Inferior parietal cortex (tissue), 1 donor: ENCODE results near the gene POTEJ.
"Not testable (repeated sequence)": the region's sequence is repeated elsewhere in the genome, so short reads cannot be mapped to it uniquely, and the experiment has no call there.

Experiments
- DNase-seq: peaks from one replicate; pipeline ENCODE4 v3.0.0-alpha.2; 2016; ENCODE audit errors: extremely low spot score

The POTEJ gene

GRCh38 chr2:130611140-130611539 lies at the start of gene POTEJ:
Gene POTEJ (plus strand): TSS chr2:130611440. CDS start chr2:130611533, 93 bp downstream.
- DNase-seq: not testable (repeated sequence)

DNA sequence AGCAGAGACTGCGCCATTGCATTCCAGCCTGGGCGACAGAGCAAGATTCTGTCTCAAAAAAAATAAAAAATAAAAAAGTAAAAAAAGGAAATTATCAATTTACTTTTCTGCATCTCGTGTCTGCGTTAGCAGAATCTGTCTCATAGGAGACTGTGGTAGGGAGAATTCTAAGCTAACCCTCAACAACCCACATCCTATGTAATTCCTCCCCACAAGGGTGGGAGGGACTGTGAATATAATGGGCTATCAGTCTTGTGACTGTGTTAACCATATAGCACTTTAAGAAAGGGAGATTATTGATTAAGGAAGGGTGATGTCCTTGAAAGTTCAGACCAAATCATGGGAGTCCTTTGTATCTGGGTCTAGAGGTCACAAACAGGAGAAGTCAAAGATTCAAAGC lies 45.1 kb upstream of the POTEJ start:
- DNase-seq: not testable (repeated sequence)

DNA sequence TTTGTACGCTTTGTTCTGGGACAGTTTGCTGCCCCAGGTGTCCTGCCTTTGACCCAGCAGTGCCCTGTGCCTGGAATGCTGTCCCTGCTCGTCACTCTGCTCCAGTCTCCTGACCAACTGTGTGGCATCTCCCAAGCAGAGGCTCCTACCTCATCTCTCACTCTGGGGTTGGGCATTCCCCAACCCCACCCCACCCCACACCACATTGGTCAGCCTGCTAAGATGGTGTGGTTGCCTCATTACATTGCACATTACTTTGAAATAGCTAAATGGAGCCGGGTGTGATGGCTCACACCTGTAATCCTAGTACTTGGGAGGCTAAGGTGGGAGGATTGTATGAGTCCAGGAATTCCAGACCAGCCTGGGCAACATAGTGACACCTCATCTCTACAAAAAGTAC lies 39.3 kb upstream of the POTEJ start:
- not testable (repeated sequence) for DNase-seq

- not testable (repeated sequence) for DNase-seq
Observed at GRCh38 chr2:130574230-130574629, 37.0 kb upstream of the POTEJ start.

DNA sequence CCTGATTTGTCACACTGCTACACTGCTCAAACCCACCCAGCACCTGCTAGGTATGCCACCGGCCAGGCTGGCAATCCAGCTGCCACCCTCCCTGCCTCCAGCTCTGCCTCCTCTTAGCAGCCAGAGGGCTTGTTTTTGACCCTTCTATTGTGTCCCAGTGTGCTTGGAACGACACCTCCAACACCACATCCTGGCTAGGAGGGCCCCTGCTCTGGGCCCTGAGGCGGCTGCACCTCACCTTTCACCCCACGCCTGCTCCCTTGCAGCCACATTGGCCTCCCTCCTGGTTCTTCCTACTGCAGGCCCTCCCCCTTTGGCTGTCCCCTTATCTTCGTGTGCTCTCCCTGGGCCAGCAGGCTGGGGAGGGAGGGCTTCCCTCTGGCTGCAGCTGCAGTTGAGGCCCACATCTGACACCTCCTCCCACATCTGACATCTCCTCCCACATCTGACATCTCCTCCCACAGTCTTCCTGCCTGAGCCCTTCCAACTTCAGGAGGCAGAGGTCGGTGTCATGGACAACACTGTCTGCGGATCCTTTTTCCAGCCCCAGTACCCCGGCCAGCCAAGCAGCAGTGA lies 34.9 kb upstream of the POTEJ start:
- not testable (repeated sequence) for DNase-seq

- not testable (repeated sequence) for DNase-seq
Observed at GRCh38 chr2:130577559-130577958, 33.7 kb upstream of the POTEJ start.

DNA sequence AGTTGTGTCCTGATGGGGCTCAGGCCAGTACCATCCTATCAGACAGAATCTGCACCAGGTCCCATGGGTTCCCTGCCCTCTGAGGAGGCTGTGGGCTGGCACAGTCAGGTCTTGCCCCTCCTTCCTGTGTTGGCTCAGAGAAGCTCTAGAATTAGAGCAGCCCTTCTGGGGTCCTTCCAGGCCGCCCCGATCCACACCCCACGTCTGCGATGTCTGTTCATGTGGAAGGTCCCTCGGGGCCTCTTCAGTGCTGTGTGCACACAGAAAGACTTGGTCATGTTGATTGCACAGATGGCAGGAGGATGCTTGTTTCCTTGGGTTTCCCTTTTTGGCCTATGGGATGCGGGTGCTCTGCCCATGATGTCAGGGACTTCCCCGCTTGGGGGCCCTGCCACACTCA lies 32.1 kb upstream of the POTEJ start:
- not testable (repeated sequence) for DNase-seq

DNA sequence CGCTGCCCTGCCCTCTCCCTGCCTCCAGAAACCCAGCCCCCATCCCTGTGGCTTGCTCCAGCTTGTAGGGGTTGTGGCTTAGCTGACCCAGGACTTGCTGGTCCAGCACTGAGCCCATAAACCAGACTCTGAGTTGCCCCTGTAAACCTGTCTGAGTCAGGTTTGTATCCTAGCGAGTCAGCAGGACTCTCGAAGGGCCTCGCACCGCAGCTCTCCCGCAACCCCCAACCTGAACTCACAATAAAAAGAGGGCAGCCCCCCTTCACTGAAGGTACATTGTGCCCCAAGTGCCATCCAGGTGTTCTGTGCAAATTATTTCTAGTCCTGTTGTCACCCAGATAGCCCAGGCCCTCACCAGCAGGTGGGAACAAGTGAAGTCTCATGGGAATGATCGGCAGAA lies 29.7 kb upstream of the POTEJ start:
- not testable (repeated sequence) for DNase-seq

DNA sequence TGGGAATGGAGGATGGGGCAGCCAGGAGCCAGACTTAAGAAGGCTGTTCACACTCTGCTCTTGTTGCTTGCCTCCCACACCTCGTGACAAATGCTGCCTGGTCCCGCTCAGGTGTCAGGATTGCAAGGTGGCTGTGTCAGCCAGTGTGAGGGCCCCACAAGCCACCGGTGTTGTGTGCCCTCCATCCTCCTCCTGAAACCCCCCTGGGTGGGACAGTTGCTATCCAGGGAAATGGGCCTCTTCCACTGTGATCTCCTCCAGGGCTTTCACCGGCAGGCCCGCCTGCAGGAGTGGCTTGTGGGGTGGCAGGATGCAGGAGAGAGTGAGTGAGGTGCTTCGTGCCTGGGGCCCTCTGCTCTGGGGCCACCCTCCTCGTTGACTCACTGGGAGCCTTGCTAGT lies 28.3 kb upstream of the POTEJ start:
- DNase-seq: not testable (repeated sequence)

DNA sequence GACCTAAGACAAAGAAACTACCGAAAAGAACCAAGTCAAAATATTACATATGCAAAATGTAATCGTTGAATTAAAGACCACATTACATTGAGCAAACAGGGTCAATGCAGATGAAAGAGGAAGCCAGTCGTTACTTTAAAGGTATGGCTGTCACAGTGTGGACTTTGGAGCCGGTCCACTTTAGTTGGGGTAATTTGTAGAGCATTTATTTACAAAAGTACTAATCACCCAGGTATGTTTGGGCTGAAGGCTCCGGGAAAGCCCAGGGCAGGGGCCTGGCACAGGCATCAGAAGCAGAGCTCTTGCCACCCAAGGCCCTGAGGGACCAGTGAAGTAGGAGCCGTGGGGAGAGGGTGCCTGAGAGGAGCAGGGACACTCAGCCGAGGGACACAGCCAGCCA lies 27.7 kb upstream of the POTEJ start:
- DNase-seq: not testable (repeated sequence)

DNA sequence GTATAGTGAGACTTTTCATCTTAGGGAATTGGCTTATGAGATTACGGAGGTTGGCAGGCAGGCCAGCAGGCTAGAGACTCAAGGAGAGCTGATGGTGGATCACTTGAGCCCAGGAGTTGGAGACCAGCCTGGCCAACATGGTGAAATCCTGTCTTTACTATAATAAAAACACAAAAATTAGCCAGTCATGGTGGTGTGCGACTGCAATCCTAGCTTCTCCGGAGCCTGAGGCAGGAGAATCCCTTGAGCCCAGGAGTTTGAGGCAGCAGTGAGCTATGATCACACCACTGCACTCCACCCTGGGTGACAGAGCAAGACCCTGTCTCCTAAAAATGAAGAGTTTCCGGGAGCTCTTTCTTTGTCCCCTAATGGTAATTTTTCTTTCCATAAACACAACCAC lies 26.5 kb upstream of the POTEJ start:
- not testable (repeated sequence) for DNase-seq

- DNase-seq: not testable (repeated sequence)
Observed at GRCh38 chr2:130588688-130589458, 22.4 kb upstream of the POTEJ start.

GRCh38 chr2:130590170-130590841 lies 20.9 kb upstream of the POTEJ start:
- not testable (repeated sequence) for DNase-seq

DNA sequence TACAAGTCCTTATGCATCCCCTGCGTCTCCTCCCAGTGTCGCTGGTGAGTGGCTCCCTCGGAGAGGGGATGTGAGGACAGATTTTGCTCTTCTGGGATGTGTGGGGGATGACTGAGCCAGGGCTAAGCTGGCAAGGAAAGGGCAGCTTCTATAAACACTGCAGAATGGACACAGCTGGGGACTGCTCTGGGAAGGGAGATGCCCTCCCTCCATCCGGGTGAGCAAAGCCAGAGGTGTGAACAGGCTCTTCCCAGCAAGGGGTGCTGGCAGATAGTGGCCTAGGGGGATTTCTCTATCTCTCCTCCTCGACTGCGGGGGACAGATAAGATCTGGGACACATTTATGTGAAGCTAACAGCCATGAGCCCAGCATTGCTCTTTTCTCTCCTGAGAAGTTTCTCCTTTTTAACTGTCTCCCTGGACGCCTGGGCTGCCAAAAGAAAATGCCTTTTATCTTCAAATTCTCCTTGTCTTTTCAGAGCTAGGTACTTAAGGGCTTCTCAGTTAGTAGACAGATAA lies 20.3 kb upstream of the POTEJ start:
- DNase-seq: not testable (repeated sequence)

- DNase-seq: not testable (repeated sequence)
Observed at GRCh38 chr2:130592791-130593414, 18.3 kb upstream of the POTEJ start.

DNA sequence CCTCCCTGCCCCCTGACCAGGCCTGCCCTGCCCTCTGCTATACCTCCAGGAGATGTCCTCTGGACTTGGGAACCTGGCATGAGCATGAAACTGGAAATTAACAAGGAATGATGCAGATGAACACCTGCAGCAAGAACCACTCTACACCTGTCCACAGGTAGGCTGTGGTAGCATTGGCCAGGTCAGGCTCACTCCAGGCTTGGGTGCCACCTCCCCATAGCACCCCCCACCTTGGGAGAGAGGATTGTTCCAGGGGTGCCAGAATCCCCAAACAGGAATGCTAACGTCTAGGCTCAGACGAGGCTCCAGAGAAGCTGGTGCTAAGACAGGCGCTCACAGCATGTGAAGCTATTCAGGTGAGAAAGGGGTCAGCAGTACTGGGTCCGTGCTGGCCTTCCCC lies 17.2 kb upstream of the POTEJ start:
- not testable (repeated sequence) for DNase-seq

DNA sequence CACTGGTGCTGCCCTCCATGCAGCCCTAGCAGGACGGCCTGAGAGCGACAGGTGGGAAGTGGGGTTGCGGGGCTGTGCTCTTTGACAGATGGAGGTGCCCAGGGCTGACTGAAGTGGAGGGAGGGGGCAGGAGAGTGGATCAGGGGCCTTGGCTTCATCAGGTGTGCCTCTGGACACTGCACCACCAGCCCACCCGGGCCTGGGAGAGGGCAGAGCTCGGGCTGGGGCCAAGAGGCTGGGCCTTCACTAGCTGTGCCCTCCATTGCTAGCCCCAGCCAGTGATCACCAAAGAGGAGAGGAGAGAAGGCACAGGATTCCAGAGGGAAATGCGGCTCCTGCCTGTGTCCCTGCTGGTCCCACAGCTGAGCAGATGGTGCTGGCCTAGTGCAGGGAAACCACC lies 14.5 kb upstream of the POTEJ start:
- DNase-seq: not testable (repeated sequence)

GRCh38 chr2:130597994-130598393 lies 13.2 kb upstream of the POTEJ start:
- not testable (repeated sequence) for DNase-seq

DNA sequence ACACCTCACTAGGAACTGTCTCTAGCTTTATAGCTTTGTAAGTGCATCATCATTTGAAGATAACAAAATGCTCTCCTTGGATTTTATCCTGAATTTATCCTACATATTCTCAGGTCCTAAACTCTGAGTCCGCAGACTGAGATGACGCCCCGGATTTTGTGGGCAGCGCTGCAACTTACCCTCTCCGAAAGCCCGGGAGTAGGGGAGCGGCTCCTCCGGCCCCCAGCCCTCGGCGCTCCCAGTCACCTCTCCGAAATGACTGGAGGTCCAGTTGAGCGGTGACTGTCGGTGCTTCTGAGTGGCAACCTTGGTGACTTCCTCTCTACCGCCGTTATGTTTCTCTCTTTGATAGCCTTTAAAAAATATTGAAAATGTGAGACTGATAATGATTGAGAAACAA lies 12.8 kb upstream of the POTEJ start:
- DNase-seq: not testable (repeated sequence)

DNA sequence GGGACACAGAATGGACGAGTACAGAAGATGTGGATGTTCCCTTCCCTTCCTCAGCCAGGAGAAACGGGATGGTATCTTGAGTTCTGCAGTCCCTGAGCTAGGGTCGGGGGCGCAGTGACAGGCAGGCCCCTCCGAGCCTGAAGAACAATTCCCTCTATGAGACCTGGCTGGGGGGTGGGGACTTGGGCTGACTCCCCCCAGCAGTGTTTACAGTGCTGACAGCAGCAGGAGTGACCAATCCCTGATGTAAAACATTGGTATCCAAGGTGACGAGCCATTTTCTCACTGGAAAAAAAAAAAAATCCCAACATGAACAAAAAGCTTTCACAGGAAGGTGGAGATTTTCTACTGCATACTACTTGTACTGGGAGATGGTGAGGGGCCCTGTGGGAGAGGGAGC lies 11.8 kb upstream of the POTEJ start, which contains the start of gene CFC1:
Gene CFC1, minus strand, starts transcription at position 183 of the 400 bp plus-strand sequence. CDS start 288 bp downstream, outside the sequence.
- not testable (repeated sequence) for DNase-seq

- not testable (repeated sequence) for DNase-seq
Observed at GRCh38 chr2:130599926-130600325, 11.3 kb upstream of the POTEJ start.
